Astrocyte (in vitro differentiated cells and primary cell): ENCODE results near the gene RPP25. TPM values are rescaled to one million over a fixed set of nuclear protein-coding genes. Genes with fewer than 3 reads are reported as not detected.

ENCODE experiments used
- DNase-seq: peaks from one replicate; pipeline ENCODE4 v3.0.0-alpha.2; 2010; ENCODE audit warnings: low read depth
- FAIRE-seq: peaks from 2 replicates; lab custom pipeline; 2011; peaks lifted over from hg19 to GRCh38; lab: Jason Lieb, UNC
- H2AFZ ChIP-seq: 2 replicates; pipeline ENCODE4 v1.6.0; 2012; ENCODE audit warnings: low read depth, low read length, inconsistent platforms
- H3K27ac ChIP-seq: 2 replicates; pipeline ENCODE4 v1.5.1; 2011; ENCODE audit warnings: low read depth, low read length, inconsistent platforms
- H3K27me3 ChIP-seq: 2 replicates; pipeline ENCODE4 v1.6.0; 2011; ENCODE audit warnings: low read length, inconsistent platforms; ENCODE audit not compliant: insufficient read depth
- H3K36me3 ChIP-seq: 2 replicates; pipeline ENCODE4 v1.5.1; 2011; ENCODE audit warnings: low read length, inconsistent platforms; ENCODE audit not compliant: insufficient read depth
- H3K4me1 ChIP-seq: 2 replicates; pipeline ENCODE4 v1.5.1; 2011; ENCODE audit warnings: low read length, inconsistent platforms; ENCODE audit not compliant: insufficient read depth
- H3K4me2 ChIP-seq: 2 replicates; pipeline ENCODE4 v1.6.0; 2012; ENCODE audit warnings: low read length, inconsistent platforms
- H3K4me3 ChIP-seq: 2 replicates; pipeline ENCODE4 v1.5.1; 2011; ENCODE audit warnings: low read depth, mild to moderate bottlenecking, low read length, inconsistent platforms; ENCODE audit not compliant: insufficient read depth
- H3K79me2 ChIP-seq: 2 replicates; pipeline ENCODE4 v1.6.0; 2012; ENCODE audit warnings: mild to moderate bottlenecking, low read length, inconsistent platforms; ENCODE audit not compliant: insufficient read depth
- H3K9ac ChIP-seq: 2 replicates; pipeline ENCODE4 v1.6.0; 2012; ENCODE audit warnings: mild to moderate bottlenecking, low read length, inconsistent platforms
- H3K9me3 ChIP-seq: 2 replicates; pipeline ENCODE4 v1.5.1; 2012; ENCODE audit warnings: low read depth, mild to moderate bottlenecking, low read length, inconsistent platforms; ENCODE audit not compliant: insufficient read depth
- H4K20me1 ChIP-seq: 2 replicates; pipeline ENCODE4 v1.6.0; 2012; ENCODE audit warnings: low read length, inconsistent platforms; ENCODE audit not compliant: insufficient read depth
- H3K27ac Mint-ChIP-seq: one replicate; pipeline ENCODE4 v1.8.0; 2021; ENCODE audit warnings: mild to moderate bottlenecking, mixed read lengths; ENCODE audit not compliant: unreplicated experiment
- H3K27me3 Mint-ChIP-seq: one replicate; pipeline ENCODE4 v1.8.0; 2021; ENCODE audit warnings: low read depth, mixed read lengths; ENCODE audit not compliant: unreplicated experiment
- H3K36me3 Mint-ChIP-seq: one replicate; pipeline ENCODE4 v1.8.0; 2021; ENCODE audit warnings: low read depth, mixed read lengths; ENCODE audit not compliant: unreplicated experiment
- H3K4me1 Mint-ChIP-seq: one replicate; pipeline ENCODE4 v1.8.0; 2021; ENCODE audit warnings: low read depth, mixed read lengths; ENCODE audit not compliant: unreplicated experiment
- H3K4me3 Mint-ChIP-seq: one replicate; pipeline ENCODE4 v1.8.0; 2021; ENCODE audit warnings: mild to moderate bottlenecking, moderate library complexity, mixed read lengths; ENCODE audit not compliant: unreplicated experiment
- H3K9me3 Mint-ChIP-seq: one replicate; pipeline ENCODE4 v1.8.0; 2021; ENCODE audit warnings: mild to moderate bottlenecking, mixed read lengths; ENCODE audit not compliant: unreplicated experiment
- EZH2 ChIP-seq: IDR thresholded peaks from 2 replicates; pipeline ENCODE4 v1.6.1; 2012; ENCODE audit warnings: mild to moderate bottlenecking, low read length, inconsistent platforms; ENCODE audit not compliant: insufficient read depth
- total RNA-seq: library from RNA; stranded (reverse); gene quantifications from 2 replicates; pipeline ENCODE4 v1.2.1, GENCODE V29; 2021
- TF ChIP-seq, protein P1 (sequence below): IDR thresholded peaks from 2 replicates; pipeline ENCODE4 v1.5.1; 2011; ENCODE audit warnings: low read depth, mild to moderate bottlenecking, inconsistent platforms, low read length, moderate library complexity; ENCODE audit not compliant: insufficient read depth

Gene RPP25
- total RNA-seq, 1 donor from 2014 or later, result 4.1 TPM

DNA sequence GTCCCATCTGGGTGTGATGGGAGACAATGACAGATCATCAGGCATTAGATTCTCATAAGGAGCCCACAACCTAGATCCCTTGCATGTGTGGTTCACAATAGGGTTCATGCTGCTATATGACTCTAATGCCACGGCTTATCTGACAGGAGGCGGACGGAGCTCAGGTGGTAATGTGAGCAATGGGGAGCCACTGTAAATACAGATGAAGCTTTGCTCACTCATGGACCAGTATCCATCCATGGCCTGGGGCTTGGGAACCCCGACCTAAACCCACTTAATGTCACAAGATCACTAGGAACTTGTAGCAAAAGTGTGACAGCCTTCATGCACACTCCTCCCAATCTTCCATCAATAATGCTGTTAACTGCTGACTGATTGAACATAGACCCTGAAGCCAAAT lies 47.9 kb downstream of the RPP25 start:
- H3K36me3 ChIP-seq, result peaks cover 19% of the 10 kb centered on the region
- Mint-ChIP-seq H3K36me3 (peaks cover 17% of the 10 kb centered on the region), H3K27me3 (no peaks in the 10 kb centered on the region), H3K4me3 (no peak overlapping the region), H3K9me3 (no peaks in the 10 kb centered on the region), H3K4me1 (peaks cover 21% of the 10 kb centered on the region), H3K27ac (no peak overlapping the region)
- DNase-seq (no peak), FAIRE-seq (no peak)
- no peak for TF ChIP-seq EZH2
- TF ChIP-seq, protein P1, sequence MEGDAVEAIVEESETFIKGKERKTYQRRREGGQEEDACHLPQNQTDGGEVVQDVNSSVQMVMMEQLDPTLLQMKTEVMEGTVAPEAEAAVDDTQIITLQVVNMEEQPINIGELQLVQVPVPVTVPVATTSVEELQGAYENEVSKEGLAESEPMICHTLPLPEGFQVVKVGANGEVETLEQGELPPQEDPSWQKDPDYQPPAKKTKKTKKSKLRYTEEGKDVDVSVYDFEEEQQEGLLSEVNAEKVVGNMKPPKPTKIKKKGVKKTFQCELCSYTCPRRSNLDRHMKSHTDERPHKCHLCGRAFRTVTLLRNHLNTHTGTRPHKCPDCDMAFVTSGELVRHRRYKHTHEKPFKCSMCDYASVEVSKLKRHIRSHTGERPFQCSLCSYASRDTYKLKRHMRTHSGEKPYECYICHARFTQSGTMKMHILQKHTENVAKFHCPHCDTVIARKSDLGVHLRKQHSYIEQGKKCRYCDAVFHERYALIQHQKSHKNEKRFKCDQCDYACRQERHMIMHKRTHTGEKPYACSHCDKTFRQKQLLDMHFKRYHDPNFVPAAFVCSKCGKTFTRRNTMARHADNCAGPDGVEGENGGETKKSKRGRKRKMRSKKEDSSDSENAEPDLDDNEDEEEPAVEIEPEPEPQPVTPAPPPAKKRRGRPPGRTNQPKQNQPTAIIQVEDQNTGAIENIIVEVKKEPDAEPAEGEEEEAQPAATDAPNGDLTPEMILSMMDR, result no peak
- H3K4me2 ChIP-seq, result no peak overlapping the region
- no peak overlapping the region for H3K9ac ChIP-seq
- H3K27me3 ChIP-seq, result no peaks in the 10 kb centered on the region
- H3K4me3 ChIP-seq, result no peak overlapping the region
- H3K27ac ChIP-seq, result no peak overlapping the region
- H4K20me1 ChIP-seq, result peaks cover 18% of the 10 kb centered on the region
- no peaks in the 10 kb centered on the region for H3K9me3 ChIP-seq
- peaks cover 18% of the 10 kb centered on the region for H3K4me1 ChIP-seq
- H3K79me2 ChIP-seq, result peaks cover 24% of the 10 kb centered on the region
- no peak overlapping the region for H2AFZ ChIP-seq

DNA sequence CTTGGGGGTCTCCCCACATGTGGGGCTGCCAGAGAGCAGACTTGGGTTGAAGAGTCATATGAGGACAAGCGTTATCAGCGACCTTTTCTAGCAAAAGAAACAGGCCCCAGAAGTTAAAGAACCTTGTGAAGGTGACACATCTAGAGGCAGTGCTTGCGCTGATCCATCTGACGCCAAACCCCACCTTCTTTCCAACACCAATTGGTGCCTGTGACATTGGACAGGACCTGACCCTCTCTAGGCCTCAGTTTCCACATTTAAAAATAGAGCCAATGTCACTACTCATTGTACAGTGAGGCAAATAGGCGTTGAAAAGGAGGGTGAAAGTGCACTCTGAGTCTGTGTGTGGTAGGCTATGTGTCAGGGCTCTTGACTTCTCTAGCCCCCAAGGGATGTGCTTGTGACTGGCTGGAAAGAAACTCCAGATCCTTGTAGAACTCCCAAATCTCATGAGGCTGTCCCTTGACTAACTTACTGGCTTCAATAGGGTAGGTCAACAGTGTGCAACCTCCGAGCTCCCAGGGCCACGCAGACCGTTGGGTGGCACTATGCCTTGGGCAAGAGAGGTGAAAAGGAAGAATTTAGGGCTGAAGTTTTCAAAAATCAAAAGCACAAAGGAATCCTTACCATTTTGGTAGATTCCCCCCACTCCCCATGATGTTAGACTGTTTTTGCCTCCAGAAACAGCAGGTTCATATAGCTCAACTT lies 49.3 kb downstream of the RPP25 start:
- Histone ChIP-seq H3K4me3 (peak overlapping the region; percentile 83), H3K27me3 (no peaks in the 10 kb centered on the region), H4K20me1 (peaks cover 27% of the 10 kb centered on the region), H3K9ac (peak overlapping the region; percentile 94), H2AFZ (peak overlapping the region; percentile 99), H3K27ac (peak overlapping the region; percentile 82), H3K79me2 (peaks cover 24% of the 10 kb centered on the region), H3K4me1 (peaks cover 19% of the 10 kb centered on the region), H3K9me3 (no peaks in the 10 kb centered on the region), H3K36me3 (peaks cover 25% of the 10 kb centered on the region), H3K4me2 (peak overlapping the region; percentile 98)
- peak overlapping the region; percentile 98 for H3K27ac Mint-ChIP-seq
- TF ChIP-seq EZH2, result no peak
- TF ChIP-seq, protein P1, result no peak
- no peak for FAIRE-seq
- peaks cover 23% of the 10 kb centered on the region for H3K4me1 Mint-ChIP-seq
- H3K9me3 Mint-ChIP-seq, result no peaks in the 10 kb centered on the region
- H3K36me3 Mint-ChIP-seq, result peaks cover 17% of the 10 kb centered on the region
- DNase-seq, result no peak
- no peaks in the 10 kb centered on the region for H3K27me3 Mint-ChIP-seq
- H3K4me3 Mint-ChIP-seq, result peak overlapping the region; percentile 96

DNA sequence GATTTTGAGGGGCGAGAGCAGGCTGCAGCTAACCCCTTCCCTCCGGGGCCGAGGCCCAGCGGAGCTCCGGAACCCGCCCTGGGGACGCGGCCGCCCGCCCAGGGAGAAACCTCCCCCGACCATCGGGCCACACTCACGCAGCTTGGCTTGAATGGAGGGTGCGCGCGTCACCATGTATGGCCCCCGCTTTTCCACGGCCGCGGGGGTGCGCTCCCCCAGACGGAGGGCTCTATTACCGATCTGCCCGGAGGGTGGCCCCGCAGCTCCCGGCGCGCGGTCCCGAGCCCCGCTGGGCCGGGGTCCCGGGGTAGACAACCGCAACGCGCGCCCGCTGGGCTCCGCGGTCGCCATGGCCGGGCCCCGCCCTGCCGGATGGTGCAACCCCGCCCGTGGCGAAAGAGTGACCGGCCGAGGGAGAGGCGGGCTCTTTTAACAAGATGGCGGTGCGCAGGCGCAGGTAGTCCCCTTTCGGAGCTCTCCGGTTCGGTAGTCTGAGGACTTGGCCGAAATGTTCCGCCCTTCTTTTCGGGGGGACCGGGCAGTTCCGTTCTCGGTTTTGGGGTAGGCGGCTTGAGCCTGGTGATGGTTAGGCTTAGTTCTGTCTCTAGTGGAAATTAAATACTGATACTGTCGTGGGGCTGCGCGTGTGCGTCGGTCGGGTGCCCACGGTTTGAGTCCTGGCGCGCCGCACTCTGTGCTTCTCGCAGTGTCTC lies 50.0 kb downstream of the RPP25 start, which contains the start of gene FAM219B:
Gene FAM219B (minus strand): TSS at position 402 of the 713 bp plus-strand sequence. CDS start 51 bp downstream, at position 351.
- H3K27ac Mint-ChIP-seq, result peak within 1 kb of the TSS; percentile 98
- Histone ChIP-seq H3K36me3 (peaks cover 26% of the 10 kb centered on the region), H3K27ac (peak within 1 kb of the TSS; percentile 82), H2AFZ (peak within 1 kb of the TSS; percentile 99), H3K9me3 (no peaks in the 10 kb centered on the region), H3K79me2 (peaks cover 24% of the 10 kb centered on the region), H3K4me1 (peaks cover 19% of the 10 kb centered on the region), H3K4me3 (peak within 1 kb of the TSS; percentile 83), H4K20me1 (peaks cover 34% of the 10 kb centered on the region), H3K27me3 (no peaks in the 10 kb centered on the region), H3K4me2 (peak within 1 kb of the TSS; percentile 98), H3K9ac (peak within 1 kb of the TSS; percentile 94)
- H3K4me3 Mint-ChIP-seq, result peak within 1 kb of the TSS; percentile 96
- H3K4me1 Mint-ChIP-seq, result peaks cover 23% of the 10 kb centered on the region
- H3K36me3 Mint-ChIP-seq, result peaks cover 18% of the 10 kb centered on the region
- H3K9me3 Mint-ChIP-seq, result no peaks in the 10 kb centered on the region
- peak; percentile 66 for DNase-seq
- no peaks in the 10 kb centered on the region for H3K27me3 Mint-ChIP-seq
- no peak for FAIRE-seq
- TF ChIP-seq EZH2, result no peak
- TF ChIP-seq, protein P1, result no peak
